Posterior vena cava (tissue), 2 donors: ENCODE results near the gene TIGD1. TPM values are rescaled to one million over a fixed set of nuclear protein-coding genes. Genes with fewer than 3 reads are reported as not detected.
"Not testable (repeated sequence)": the region's sequence is repeated elsewhere in the genome, so short reads cannot be mapped to it uniquely, and the experiment has no call there.

ENCODE experiments used
- DNase-seq: peaks from one replicate; pipeline ENCODE4 v3.0.0-alpha.2; 2020; ENCODE audit warnings: low spot score
- intact Hi-C, 2 donors: fragments of 100-400 bp; cut with DNase I; formaldehyde crosslinking; loops; one replicate each; pipeline versions ENCODE4 v1.14.1 to v1.14.2; 2022 to 2023
- total RNA-seq, 2 donors: library from RNA; stranded (reverse); fragmentation: NEBNext Ultra II Directional; extraction: Animal tissue kit (Norgen Biotek cat#: 25700); gene quantifications; one replicate each; pipeline ENCODE4 v1.2.1, GENCODE V29; 2021
- donor health status: DM: yes; HTN: yes; CAD: no.
- donor health status: DM: yes; HTN: yes; CAD: no.

Gene TIGD1
- total RNA-seq, 2 donors from 2014 or later = 2.2 to 3.0 TPM

DNA sequence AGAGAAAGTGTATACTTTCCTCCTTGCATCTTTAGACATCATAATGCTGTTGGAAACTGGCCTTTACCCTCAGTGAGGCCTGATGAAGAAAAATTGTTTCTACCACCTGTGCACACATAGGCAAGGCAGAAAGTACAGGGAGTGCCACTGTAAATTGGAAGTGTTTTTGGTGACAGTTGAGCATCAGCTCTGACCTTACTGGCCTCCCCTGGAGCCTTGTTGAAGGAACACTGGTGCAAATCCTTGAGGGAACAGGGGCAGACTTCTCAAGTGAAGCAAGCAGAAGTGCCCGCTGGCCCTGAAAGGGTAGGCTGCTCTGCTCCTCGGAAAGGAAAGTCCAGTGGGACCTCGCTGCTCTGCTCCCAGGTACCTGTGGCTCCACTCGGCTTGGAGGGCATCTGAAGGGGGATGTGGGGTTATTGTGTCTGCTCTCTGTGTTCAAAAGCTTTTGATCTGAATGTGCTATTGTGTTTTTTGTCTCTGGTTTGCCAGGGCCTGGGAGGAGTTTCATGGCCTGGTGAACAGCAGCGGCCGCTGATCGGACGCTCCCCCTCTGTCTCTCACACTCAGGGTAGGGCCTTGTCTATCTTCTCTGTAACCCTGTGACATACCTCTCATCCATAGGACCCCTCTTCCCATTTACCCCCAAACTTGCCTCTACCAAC is 23.5 kb upstream of the TIGD1 start:
- no peak for DNase-seq

DNA sequence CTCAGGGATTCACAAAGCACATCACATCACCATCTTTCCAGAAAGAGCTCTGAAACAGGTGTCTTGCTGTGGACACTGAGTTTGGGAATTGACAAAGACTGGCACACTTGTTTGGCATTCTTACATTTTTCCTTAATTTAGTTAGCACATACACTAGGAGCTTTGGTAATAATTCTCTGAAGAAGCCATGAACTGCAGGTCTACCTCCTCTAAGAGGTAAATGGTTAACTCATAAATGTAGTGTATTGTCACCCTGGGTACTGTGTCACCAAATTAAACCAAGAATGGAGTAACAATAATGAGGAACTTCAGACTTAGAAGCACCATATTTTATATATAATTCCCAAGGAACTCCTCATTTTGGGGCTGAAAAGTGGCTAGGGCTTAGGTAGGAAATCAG is 22.7 kb upstream of the TIGD1 start:
- no peak for DNase-seq
- intact Hi-C loops = no loop called here

More for the DNA sequence above, 23.5 kb upstream of the TIGD1 start:
- intact Hi-C loops = no loop called here

DNA sequence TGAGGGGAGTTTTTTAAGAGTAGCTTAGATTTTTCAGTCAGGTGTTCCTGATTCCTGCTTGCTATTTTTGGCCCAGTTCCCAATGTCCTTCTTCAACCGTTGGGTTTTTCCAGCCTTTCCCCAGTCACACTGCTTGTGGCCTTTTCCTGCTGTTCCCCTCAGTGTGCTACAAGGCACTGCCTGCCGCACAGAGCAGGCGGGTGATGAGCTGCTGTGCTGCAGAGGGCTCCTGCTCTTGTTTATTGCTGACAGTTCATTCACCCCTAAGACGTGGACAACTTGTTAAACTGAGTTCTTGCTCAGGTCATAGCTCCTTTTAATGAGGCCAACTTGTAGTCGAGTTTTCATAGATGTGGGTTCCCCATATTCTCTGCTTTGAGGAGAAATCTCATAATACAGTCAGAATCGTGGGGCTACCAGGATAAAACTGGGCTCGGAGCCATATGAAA is 20.7 kb upstream of the TIGD1 start:
- intact Hi-C loops = no loop called here
- DNase-seq = no peak

DNA sequence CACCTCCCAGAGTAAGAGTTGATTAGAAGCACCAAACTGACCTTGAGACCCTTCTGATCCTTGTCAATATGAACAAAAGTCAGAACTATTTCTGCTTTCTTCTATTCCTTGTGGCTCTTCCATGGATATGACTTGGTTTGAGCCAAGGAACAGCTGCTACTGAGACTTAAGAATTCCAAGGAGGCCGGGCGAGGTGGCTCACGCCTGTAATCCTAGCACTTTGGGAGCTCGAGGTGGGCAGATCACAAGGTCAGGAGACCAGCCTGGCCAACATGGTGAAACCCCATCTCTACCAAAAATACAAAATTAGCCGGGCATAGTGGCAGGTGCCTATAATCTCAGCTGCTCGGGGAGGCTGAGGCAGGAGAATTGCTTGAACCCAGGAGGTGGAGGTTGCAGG is 20.1 kb upstream of the TIGD1 start:
- intact Hi-C loops, DNase-seq: not testable (repeated sequence)

DNA sequence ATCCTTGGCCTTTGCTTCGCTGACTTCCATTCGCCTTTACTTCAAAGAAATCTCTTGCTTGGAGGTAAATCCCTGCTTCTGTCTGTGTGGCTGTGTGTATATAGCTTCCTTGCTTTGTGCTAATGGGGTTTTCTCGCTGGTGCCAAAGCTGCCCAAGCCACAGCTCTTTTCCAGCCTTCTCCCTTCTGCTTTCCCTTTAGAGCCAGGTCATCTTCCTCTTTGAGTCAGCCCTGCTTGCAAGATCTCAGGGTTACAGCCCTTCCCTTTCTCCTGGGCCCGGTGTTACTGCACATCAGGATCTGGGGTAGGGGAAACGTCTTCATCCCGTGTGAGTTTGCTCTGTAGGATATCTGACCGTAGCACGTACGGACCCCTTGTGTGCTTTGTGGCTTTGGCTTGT is 19.2 kb upstream of the TIGD1 start:
- no peak for DNase-seq
- intact Hi-C loops = no loop called here

DNA sequence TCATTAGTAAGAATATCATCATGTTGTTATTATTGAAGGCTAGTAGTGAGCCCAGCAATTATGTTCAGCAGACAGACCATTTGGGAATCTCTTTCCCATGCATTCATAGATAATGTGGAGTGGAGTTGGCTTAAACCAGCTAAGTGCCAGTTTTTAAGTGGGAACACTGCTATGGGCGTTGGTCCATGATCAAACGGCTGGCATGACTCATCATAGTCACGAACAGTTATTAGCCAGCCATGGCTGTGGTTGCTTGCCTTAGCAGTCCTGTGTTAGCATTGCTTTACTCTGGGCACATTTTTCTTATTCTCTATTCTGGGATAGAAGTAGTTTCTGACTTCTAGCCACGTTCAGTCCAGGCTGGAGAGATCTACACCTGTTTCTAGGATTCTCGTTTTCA is 17.8 kb upstream of the TIGD1 start:
- no peak for DNase-seq

DNA sequence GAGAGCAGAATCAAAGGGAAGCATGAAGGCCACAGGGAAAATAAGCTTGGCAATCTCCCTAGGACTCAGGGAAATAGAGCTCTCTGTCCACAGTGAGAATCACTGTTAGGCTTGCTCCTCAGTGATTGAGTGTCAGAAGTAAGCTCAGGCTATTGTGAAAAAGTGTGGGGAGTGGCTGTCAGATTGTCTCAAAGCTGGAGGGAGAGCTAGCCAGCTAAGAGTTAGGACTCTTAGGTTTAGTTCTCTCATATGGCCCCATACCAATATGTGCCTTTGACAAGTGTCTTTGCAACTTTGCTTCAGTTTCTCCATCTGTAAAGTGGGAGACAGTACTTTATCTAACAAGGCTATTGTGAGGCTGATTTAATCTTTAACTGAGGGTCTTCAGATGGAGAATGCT is 17.4 kb upstream of the TIGD1 start:
- DNase-seq = no peak
- intact Hi-C loops = no loop called here

More for the DNA sequence above, 17.8 kb upstream of the TIGD1 start:
- intact Hi-C loops = no loop called here

DNA sequence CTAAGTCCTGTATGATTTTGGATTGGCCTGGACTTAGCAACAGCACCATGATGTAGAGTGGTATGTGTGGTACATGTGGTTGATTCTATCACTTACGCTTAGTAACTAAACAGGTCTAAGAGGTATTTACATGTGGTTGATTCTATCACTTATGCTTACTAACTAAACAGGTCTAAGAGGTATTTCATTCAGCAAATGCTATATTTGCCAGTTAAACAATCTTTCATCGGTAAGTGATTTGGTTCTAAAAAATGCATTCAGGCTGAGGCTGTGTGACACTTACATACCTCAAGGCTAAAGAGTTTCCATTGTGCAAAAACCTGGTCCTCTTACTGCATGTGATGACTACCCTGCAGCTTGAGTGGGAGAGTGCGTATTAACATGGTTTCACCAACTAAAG is 13.2 kb upstream of the TIGD1 start:
- intact Hi-C loops = no loop called here
- DNase-seq = no peak

DNA sequence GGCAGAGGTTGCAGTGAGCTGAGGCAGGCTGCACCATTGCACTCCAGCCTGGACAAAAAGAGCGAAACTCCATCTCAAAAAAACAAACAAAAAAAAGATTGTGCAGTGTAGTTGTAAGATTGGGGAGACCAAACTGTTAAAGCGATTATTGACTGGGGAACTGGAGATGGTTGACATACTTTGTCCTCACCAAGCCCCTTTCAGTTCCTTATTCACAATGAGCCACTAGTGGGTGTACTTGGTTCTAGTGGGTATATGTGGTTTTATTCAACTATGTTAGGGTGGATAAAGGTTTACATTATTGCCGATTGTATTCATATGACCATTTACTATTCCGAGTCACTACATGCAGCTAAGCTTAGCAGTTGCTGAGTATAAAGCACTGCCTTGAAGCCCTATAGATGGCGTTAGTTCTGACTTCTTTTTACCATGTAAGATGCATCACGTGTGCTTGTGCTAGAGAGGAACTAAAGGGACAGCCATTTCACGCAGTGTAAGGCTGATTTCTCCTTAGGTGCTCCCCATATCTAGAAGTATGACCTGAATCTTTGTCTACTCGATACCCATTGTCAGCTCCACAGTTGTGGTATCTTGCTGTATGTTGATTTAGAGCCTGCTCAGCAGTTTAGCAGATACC is 12.3 kb upstream of the TIGD1 start:
- intact Hi-C loops = no loop called here
- DNase-seq = no peak

DNA sequence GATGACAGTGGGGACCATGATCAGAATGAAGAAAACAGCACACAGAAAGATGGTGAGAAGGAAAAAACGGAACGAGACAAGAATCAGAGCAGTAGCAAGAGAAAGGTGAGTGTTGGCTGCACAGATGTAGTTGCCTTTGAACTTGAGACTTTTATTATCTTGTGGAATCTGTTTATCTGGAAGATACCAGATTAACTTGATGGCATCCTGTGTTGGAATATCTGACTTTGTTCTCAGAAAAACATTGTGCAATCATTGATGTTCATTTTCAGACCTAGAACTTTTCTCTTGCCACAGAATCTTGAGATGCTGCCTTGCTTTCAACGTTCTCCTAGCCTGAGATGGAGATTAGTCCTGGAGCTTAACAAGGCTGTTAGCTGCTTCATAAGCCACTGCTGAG is 6.1 kb upstream of the TIGD1 start:
- intact Hi-C loops = no loop called here
- DNase-seq = no peak

DNA sequence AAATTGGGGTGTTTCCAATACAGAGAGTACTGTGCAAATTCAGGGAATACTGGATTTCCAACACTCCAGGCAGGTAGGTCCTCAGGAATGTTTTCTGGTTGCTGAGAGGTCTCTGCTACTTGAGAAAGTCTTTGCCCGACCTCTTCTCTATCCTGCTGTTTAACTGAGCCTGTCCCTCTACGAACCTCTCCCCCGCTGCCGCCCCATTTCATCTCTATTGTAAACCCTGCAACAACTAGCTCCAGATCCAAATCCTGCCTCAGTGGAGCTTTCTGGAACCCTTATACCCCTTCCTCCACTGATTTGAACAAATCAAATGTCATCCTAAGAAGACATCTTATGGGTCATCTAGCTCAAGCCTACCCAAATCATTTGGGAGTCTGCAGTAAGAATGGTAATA is 1.4 kb upstream of the TIGD1 start:
- intact Hi-C loops = no loop called here
- no peak for DNase-seq

DNA sequence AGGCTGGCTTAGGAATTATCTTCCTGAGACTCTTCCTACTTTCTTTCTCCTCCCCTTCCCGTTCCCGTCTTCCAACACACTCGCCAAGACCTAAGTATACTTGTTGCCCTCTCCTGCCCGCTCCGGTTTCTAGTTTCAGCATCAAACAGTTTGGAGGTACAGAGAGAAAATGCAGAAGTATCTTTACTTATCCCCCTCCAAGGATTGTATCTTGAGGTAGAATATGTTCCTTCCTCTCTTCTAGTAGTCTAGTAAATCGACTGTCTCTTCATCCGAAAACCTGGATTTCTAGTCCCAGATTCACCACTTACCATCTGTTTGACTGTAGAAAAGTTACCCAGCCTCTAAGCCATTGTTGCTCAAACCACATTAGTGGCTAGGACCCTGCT is 887 bp upstream of the TIGD1 start:
- DNase-seq = no peak
- intact Hi-C loops = no loop called here

DNA sequence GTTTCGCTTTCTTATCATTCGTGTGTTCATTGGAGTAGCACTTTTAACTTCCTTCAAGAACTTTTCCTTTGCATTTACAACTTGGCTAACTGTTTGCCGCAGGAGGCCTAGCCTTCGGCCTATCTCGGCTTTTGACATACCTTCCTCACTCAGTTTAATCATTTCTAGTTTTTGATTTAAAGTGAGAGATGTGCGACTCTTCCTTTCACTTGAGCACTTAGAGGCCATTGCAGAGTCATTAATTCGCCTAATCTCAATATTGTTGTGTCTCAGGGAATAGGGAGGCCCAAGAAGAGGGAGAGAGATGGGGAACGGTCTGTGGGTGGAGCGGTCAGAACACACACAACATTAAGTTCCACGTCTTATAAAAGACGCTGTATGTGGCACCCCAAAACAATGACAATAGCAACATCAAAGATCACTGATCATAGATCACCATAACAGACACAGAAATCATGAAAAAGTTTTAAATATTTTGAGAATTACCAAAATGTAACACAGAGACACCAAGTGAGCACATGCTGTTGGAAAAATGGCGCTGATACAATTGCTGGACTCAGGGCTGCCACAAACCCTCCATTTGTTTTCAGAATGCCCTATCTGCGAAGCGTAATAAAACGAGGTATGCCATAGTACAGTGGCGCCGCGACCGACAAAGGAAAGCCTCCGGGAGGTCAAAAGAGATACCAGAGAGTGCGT is 553 bp downstream of the TIGD1 start:
- DNase-seq = no peak
- intact Hi-C loops = no loop called here

DNA sequence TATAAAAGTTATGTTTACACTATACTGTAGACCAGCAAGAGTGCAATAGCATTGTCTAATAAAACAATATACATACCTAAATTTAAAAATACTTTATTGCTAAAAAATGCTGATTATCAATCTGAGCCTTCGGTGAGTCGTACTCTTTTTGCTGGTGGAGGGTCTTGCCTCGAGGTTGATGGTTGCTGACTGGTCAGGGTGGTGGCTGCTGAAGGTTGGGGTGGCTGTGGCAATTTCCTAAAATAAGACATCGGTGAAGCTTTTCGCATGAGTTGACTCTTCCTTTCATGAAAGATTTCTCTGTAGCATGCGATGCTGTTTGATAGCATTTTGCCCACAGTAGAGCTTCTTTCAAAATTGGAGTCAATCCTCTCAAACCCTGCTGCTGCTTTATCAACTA is 2.4 kb downstream of the TIGD1 start:
- DNase-seq = no peak
- intact Hi-C loops = no loop called here

DNA sequence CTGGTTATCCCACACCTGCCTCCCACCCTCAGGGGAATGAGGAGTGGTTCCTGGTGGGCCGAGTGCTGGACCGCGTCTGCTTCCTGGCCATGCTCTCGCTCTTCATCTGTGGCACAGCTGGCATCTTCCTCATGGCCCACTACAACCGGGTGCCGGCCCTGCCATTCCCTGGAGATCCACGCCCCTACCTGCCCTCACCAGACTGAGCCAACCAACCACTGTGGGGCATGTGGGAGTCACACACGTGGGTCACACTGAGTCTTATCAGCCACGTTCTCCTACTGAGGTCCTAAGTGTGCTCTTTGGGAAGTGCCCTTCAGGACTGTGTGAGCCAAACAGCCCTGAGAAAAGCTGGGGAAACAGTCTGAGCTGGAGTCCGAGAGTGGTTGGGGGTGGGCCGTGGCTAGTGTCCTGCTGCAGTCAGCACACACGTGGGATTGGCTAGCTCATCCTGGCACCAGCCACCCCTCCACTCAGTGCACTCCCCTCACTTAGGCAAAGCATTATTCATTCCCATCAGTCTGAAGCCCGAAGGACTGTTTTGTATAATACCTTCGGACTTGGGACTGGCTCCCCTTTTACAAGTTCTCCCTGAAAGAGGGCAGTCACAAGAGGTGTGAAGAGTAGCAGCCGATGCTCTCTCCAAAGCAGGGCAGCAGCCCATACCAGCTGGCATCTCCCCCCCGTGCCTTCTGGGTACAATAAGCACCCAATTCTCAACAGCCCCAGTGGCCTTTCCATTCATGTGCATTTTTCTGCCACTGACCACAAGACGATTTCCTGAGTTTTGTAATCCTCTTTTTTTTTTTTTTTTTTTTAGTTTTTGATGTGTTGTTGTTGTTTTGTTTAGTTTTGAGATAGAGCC is 4.6 kb downstream of the TIGD1 start:
- DNase-seq = peak; percentile 77
- intact Hi-C loops = no loop called here

DNA sequence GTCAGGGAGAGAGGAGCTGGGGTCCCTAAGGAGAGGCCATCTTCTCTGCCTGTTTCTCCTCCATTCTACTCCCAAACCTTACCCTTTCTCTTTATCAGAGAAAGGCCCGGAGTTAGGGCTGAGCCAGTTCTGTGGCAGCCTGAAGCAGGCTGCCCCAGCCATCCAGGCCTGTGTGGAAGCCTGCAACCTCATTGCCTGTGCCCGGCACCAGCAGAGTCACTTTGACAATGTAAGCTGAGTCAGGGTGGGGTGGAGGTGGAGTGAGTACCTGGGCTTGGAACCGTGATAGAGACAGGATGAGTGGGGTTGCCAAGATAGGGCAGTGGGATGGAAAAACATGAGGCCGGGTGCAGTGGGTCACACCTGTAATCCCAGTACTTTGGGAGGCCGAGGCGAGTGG is 5.7 kb downstream of the TIGD1 start:
- peak; percentile 61 for DNase-seq

DNA sequence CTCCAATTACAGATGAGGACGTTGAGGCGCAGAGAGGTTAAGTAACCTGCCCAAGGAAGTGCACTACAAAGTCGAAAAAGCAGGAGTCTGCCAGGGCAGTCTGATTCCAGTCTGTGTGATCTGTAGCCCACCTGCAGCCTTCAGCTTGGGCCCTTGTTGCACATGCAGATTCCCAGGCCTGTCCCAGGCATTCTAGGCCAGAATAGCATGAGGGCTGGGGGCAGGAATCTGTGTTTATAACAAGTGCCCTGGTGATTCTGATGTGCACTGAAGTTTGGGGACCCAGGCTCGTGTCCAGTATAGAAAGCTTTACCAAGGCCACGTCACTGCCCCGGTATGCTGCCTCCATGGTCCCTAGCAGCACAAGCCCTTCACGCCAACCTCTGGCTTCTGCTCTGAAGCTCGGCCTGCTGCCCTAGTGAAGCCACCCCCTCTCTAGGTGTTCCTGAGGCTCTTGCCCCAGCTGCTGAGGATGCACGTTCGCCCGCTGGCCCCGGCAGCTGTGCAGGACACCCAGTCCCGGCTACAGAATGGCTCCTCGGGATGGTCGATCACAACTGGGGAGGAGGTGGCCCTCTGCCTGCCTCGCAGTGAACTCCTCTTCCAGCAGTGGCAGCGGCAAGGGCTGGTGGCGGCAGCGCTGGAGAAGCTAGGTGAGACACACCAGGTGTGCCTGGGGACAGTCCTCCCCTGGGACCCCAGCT is 6.3 kb downstream of the TIGD1 start:
- peak; percentile 78 for DNase-seq
- intact Hi-C loops = no loop called here

More for the DNA sequence above, 5.7 kb downstream of the TIGD1 start:
- intact Hi-C loops = no loop called here

DNA sequence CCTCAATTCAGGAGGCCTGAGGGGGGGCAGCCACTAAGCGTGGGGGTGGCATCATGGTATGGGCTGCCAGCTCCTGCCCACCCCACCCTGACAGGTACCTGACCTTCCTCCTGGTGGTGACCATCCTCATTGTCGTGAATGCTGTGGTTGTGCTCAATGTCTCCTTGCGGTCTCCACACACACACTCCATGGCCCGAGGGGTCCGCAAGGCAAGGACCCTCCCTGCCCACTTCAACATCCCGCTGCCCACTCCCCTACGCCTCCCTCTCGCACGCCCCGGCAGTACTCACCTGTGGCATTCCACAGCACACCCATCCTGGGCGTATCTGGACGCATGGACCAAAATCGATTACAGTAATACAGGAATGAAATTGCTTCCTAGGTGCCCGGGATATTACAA is 6.9 kb downstream of the TIGD1 start:
- intact Hi-C loops = no loop called here
- DNase-seq = peak; percentile 65
